Upper lobe of left lung (tissue), 6 donors: ENCODE results near the gene SLC1A2. TPM values are rescaled to one million over a fixed set of nuclear protein-coding genes. Genes with fewer than 3 reads are reported as not detected.

ENCODE experiments used
- ATAC-seq, 2 donors: fragments of 200-7000 bp; cut with Tn5 transposase; one replicate each; pipeline ENCODE4 v1.9.1; 2022; ENCODE audit warnings: mild to moderate bottlenecking in 2 of 2, moderate library complexity in 2 of 2; ENCODE audit not compliant: low FRiP score in 2 of 2
- DNase-seq, 2 donors: peaks; one replicate each; pipeline ENCODE4 v3.0.0-alpha.2; 2019 to 2020
- H3K27ac ChIP-seq, 4 donors: fragments of 200-600 bp; sonication (generic); one replicate each; pipeline ENCODE4 v1.5.1; 2016 to 2019
- H3K27me3 ChIP-seq, 4 donors: fragments of 200-600 bp; sonication (generic); one replicate each; pipeline ENCODE4 v1.5.1; 2017 to 2019
- H3K36me3 ChIP-seq, 4 donors: fragments of 200-600 bp; sonication (generic); one replicate each; pipeline ENCODE4 v1.5.1; 2016 to 2019
- H3K4me1 ChIP-seq, 4 donors: fragments of 200-600 bp; sonication (generic); one replicate each; pipeline ENCODE4 v1.5.1; 2018 to 2019
- H3K4me3 ChIP-seq, 4 donors: fragments of 200-600 bp; sonication (generic); one replicate each; pipeline ENCODE4 v1.5.1; 2017 to 2019; ENCODE audit warnings: mild to moderate bottlenecking in 2 of 4, moderate library complexity in 1 of 4
- H3K9me3 ChIP-seq, 4 donors: fragments of 200-600 bp; sonication (generic); one replicate each; pipeline ENCODE4 v1.5.1; 2018 to 2019
- EP300 ChIP-seq, 4 donors: sonication (generic); formaldehyde crosslinking; IDR thresholded peaks; one replicate each; pipeline ENCODE4 v1.5.1; 2017; ENCODE audit warnings: antibody characterized with exemption in 4 of 4, control low read depth in 2 of 4
- POLR2A ChIP-seq, 4 donors: fragments of 450-650 bp; IDR thresholded peaks; one replicate each; pipeline ENCODE4 v1.5.1; 2016 to 2017; ENCODE audit warnings: antibody characterized with exemption in 4 of 4, mild to moderate bottlenecking in 2 of 4
- POLR2AphosphoS5 ChIP-seq, 2 donors: sonication (generic); formaldehyde crosslinking; IDR thresholded peaks; one replicate each; pipeline ENCODE4 v1.5.1; 2017; ENCODE audit warnings: antibody characterized with exemption in 2 of 2
- WGBS, 2 donors: methylation state at CpG; one replicate each; pipeline ENCODE4 v1.1.5; 2017 to 2018; 5-methylcytosine and 5-hydroxymethylcytosine counted together
- total RNA-seq, 6 donors: library from RNA; depleted of rRNA in 4 of 6; stranded (reverse); fragments of >200 nt in 4 of 6; gene quantifications; one replicate each; pipeline versions ENCODE4 v1.1.0 to v1.2.1, GENCODE V29; 2016 to 2021
- TF ChIP-seq, protein P1 (sequence below), 6 experiments: fragments of 450-650 bp in 4 of 6; fragments of 200-600 bp in 2 of 6; sonication (generic) in 2 of 6; IDR thresholded peaks; one replicate each; pipeline ENCODE4 v1.5.1; 2016 to 2019; ENCODE audit warnings: antibody characterized with exemption in 6 of 6
- donor health status: DM: no; HTN: no; CAD: no; lungs with moderate emphysema.
- donor health status: DM: no; HTN: yes; CAD: no; lungs with severe emphysema.

Gene SLC1A2
- total RNA-seq, 6 donors from 2014 or later, result 1.5 to 3.1 (median 2.0) TPM

DNA sequence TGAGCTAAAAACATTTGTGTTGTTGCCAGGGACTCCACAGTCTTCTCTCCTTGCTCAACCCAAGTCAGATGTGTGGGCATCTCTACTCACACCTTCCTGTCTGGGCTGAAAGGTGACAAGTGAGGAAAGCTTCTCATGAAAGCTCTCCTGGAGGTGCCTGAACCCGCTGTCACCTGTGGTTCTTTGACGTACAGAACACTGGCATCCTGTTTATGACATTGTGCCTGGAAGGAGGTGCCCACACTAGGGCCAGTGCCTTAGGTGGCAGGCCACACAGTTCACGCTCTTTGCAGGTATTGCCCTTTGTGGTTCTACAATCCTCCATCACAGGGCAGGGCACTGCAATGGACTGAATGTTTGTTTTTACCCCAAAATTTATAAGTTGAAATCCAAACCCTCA is 171.9 kb downstream of the SLC1A2 start:
- H3K36me3 ChIP-seq, result no peaks in the 10 kb centered on the region
- ATAC-seq (peak; percentile 12 to 23), DNase-seq (peak in 1 of 2 donors; percentile 30)
- H3K4me3 ChIP-seq, result no peak overlapping the region
- peak overlapping the region in 3 of 4 donors; percentile 25 to 42 (median 41) for H3K27ac ChIP-seq
- H3K9me3 ChIP-seq, result no peaks in the 10 kb centered on the region
- whole genome bisulfite sequencing, 2 donors, result 82 to 100% methylated on average over 3 of the region's 3 CpGs
- no peaks in the 10 kb centered on the region for H3K4me1 ChIP-seq
- H3K27me3 ChIP-seq, result no peaks in the 10 kb centered on the region
- peak in 1 of 2 donors; percentile 36 for TF ChIP-seq POLR2AphosphoS5 (IDR thresholded peaks at IDR 0.05)
- peak in 1 of 4 donors; percentile 9 for TF ChIP-seq EP300 (IDR thresholded peaks at IDR 0.05)
- TF ChIP-seq, protein P1, sequence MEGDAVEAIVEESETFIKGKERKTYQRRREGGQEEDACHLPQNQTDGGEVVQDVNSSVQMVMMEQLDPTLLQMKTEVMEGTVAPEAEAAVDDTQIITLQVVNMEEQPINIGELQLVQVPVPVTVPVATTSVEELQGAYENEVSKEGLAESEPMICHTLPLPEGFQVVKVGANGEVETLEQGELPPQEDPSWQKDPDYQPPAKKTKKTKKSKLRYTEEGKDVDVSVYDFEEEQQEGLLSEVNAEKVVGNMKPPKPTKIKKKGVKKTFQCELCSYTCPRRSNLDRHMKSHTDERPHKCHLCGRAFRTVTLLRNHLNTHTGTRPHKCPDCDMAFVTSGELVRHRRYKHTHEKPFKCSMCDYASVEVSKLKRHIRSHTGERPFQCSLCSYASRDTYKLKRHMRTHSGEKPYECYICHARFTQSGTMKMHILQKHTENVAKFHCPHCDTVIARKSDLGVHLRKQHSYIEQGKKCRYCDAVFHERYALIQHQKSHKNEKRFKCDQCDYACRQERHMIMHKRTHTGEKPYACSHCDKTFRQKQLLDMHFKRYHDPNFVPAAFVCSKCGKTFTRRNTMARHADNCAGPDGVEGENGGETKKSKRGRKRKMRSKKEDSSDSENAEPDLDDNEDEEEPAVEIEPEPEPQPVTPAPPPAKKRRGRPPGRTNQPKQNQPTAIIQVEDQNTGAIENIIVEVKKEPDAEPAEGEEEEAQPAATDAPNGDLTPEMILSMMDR (IDR thresholded peaks at IDR 0.05), result no peak
- TF ChIP-seq POLR2A (IDR thresholded peaks at IDR 0.05), result peak in 1 of 4 donors; percentile 14

DNA sequence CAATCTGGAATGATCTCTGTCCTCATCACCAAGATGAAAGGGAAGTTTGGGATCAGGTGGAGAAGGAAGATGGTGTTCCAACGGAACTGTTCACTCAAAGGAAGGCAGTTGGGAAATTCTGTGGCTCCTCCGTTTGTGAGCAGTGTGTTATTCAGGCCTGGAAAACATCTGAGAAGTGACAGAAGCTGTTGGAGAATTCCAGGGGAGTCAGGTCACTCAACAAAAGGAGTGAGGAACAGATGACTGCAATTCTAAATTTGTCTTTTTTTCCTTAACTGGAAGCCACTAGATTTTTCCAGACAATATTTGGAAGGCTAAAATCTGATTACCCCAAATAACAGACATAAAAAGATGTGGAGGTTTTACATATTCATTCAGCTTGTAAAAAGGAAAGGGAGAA is 172.6 kb downstream of the SLC1A2 start:
- Histone ChIP-seq H3K9me3 (no peaks in the 10 kb centered on the region), H3K36me3 (no peaks in the 10 kb centered on the region), H3K27ac (peak overlapping the region in 3 of 4 donors; percentile 12 to 42 (median 25)), H3K4me1 (no peaks in the 10 kb centered on the region), H3K4me3 (no peak overlapping the region), H3K27me3 (no peaks in the 10 kb centered on the region)
- no peak for DNase-seq
- TF ChIP-seq, protein P1 (IDR thresholded peaks at IDR 0.05), result no peak
- TF ChIP-seq POLR2A (IDR thresholded peaks at IDR 0.05) (no peak), POLR2AphosphoS5 (IDR thresholded peaks at IDR 0.05) (no peak), EP300 (IDR thresholded peaks at IDR 0.05) (no peak)
- ATAC-seq, result peak in 1 of 2 donors; percentile 70
- 47 to 60% methylated on average over 2 of the region's 2 CpGs for WGBS, 2 donors

DNA sequence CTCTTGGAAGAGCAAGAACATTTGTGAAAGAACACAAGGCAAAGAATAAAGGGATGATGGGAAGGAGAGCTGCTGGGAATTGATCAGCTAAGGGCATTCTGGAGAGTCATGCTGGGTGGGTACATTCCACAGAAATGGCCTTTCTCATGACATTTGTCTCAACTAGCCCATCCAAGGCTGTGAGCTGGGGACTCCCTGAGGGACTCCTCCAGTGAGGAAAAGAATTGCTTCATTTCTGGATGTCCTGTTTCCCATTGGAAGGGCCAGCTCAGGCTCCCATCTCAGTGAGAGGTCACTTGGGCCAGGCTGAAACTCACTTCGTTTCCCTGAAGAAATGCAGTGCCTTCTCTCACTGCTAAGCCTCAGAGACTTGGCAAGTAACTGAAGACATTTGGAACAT is 173.6 kb downstream of the SLC1A2 start:
- DNase-seq (no peak), ATAC-seq (no peak)
- H3K4me1 ChIP-seq, result no peaks in the 10 kb centered on the region
- no peaks in the 10 kb centered on the region for H3K27me3 ChIP-seq
- whole genome bisulfite sequencing, 2 donors, result 50 to 83% methylated on average over 1 of the region's 1 CpG
- H3K27ac ChIP-seq, result no peak overlapping the region
- H3K4me3 ChIP-seq, result no peak overlapping the region
- TF ChIP-seq EP300 (IDR thresholded peaks at IDR 0.05) (no peak), POLR2AphosphoS5 (IDR thresholded peaks at IDR 0.05) (no peak), POLR2A (IDR thresholded peaks at IDR 0.05) (no peak)
- TF ChIP-seq, protein P1 (IDR thresholded peaks at IDR 0.05), result no peak
- H3K36me3 ChIP-seq, result no peaks in the 10 kb centered on the region
- H3K9me3 ChIP-seq, result no peaks in the 10 kb centered on the region

DNA sequence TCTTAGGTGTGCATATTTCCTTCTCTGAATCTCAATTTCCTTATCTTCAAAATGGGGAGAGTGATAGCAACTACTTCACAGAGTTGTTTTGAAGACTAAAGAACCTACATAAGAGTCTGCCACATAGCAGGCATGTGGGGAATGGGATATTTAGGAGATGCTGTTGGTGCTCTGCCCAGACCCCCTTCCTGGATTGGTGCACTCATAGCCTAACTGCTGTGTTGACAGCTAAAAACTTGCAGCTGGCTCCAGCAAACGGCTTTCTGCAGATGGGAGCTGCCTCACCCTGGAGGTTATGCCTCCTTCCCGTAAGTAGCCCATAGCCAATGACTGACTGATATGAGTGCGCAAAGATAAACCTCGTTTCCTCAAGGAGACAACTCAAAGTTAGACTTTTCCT is 174.3 kb downstream of the SLC1A2 start:
- ATAC-seq, result no peak
- no peak for DNase-seq
- no peaks in the 10 kb centered on the region for H3K36me3 ChIP-seq
- H3K4me1 ChIP-seq, result no peaks in the 10 kb centered on the region
- no peaks in the 10 kb centered on the region for H3K9me3 ChIP-seq
- no peaks in the 10 kb centered on the region for H3K27me3 ChIP-seq
- no peak overlapping the region for H3K4me3 ChIP-seq
- WGBS, 2 donors, result 74 to 77% methylated on average over 4 of the region's 4 CpGs
- H3K27ac ChIP-seq, result no peak overlapping the region
- TF ChIP-seq, protein P1 (IDR thresholded peaks at IDR 0.05), result no peak
- TF ChIP-seq EP300 (IDR thresholded peaks at IDR 0.05) (no peak), POLR2AphosphoS5 (IDR thresholded peaks at IDR 0.05) (no peak), POLR2A (IDR thresholded peaks at IDR 0.05) (no peak)

DNA sequence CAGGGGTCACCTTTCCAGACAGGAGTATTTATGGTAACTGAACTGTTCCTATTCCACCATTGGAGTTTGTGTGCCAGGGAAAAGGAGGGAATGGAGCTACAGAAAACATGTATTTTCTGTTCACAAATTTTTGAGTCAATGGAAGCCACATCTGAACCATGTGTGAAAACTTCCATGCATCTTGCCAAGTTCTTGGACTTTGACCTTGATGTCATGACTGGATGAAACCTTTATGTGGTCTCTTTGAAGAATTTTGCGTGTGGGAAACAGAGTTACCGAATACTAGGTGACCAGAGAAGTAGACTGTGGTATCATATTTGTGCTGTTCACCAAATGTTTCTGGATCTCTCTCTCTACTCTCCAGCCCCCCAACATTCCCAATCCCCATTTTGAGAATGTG is 175.6 kb downstream of the SLC1A2 start:
- DNase-seq (no peak), ATAC-seq (no peak)
- H3K4me3 ChIP-seq, result no peak overlapping the region
- no peaks in the 10 kb centered on the region for H3K36me3 ChIP-seq
- H3K27ac ChIP-seq, result no peak overlapping the region
- H3K9me3 ChIP-seq, result no peaks in the 10 kb centered on the region
- 97 to 100% methylated on average over 2 of the region's 2 CpGs for WGBS, 2 donors
- H3K4me1 ChIP-seq, result no peaks in the 10 kb centered on the region
- no peaks in the 10 kb centered on the region for H3K27me3 ChIP-seq
- TF ChIP-seq, protein P1 (IDR thresholded peaks at IDR 0.05), result no peak
- TF ChIP-seq POLR2AphosphoS5 (IDR thresholded peaks at IDR 0.05), result no peak
- no peak for TF ChIP-seq POLR2A (IDR thresholded peaks at IDR 0.05)
- TF ChIP-seq EP300 (IDR thresholded peaks at IDR 0.05), result no peak
